GM04503 (cell line): ENCODE measurements around the gene CLNK.
A peak's percentile ranks its signal among the peaks of the same experiment; 100 is the strongest.
"Not testable (repeated sequence)": the region's sequence is repeated elsewhere in the genome, so short reads cannot be mapped to it uniquely, and the experiment has no call there.

Experiments
- DNase-seq: peaks from one replicate; pipeline ENCODE4 v3.0.0-alpha.2; 2012; ENCODE audit warnings: low read depth

The CLNK gene

DNA sequence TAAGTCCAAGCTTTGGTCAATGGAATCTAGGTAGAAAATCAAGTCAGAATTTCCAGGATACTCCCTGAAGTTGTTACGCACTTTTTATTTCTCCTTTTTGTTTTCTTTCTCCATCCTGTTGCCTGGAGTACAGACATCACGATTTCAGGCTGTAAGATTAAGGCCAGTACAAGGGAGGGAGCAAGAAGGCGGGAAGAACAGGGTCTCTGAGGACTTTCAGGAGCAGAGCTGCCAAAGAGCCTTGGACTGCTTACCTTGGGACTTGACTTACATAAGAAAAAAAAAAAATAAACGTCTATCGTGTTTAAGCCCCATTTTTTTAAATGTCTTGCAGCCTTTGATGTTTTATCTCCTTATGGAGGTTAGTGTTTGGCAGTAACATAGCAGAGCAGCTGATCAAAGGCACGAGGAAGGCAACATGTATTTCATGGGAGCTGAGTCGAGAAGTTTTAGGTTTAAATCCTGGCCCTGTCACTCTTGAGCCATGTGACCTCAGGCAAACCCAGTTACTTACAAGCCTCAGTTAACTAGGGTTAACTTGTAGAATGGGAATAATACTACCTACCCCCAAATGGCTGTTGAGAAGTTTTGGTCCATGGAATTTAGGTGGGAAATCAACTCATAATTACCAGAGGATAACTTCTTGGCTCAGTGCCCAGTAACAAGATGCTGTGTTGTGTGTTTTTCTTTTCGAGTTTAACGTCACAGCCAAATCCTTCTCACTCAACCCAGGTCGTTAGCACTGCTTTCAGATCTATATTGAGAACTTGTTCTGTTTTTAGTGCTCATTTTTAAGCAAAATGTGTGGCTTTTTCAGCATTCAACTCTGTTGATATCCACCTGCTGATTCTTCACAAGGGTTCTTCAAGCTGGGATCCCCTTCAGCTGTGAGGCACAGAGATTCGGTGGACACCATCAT is 106.8 kb downstream of the CLNK start:
- DNase-seq = no peak

DNA sequence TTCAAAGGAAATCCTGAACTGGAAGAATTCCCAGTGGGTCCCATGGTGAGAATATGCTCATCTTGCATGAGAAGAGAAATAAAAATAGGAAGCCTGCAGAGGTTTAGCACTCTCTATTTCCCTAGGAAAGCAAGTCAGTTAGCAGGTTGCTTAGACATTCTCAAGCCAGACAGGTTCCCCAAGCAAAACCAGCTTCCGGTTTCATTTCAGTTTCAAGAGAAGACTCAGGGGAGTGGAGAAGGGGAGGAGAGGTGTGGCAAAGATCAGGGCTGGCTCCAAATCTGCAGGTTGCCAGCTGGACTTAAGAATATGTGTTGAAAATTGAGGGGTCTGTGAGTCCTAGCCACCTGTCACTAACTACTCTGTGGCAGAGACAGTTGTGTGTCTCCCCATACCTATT is 107.5 kb downstream of the CLNK start:
- DNase-seq = no peak

DNA sequence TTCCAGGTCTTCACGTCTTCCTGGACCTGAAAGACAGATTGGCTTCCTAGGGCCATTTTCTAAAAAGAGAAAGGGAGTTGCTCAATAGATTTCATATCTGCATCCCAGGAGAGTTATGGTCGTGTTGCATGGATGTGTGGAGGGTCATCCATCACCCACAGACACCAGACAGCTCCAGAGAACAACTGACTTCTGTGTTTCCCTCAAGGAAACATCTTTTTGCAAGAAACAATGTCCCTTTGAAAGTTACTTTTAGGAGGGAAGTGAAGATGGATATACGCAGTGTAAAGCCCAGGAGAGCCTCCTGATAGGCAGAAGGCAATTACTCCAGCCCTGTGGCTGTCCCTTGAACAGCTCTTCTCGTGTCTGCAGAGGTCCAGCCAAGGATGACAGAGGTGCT is 108.3 kb downstream of the CLNK start:
- no peak for DNase-seq

DNA sequence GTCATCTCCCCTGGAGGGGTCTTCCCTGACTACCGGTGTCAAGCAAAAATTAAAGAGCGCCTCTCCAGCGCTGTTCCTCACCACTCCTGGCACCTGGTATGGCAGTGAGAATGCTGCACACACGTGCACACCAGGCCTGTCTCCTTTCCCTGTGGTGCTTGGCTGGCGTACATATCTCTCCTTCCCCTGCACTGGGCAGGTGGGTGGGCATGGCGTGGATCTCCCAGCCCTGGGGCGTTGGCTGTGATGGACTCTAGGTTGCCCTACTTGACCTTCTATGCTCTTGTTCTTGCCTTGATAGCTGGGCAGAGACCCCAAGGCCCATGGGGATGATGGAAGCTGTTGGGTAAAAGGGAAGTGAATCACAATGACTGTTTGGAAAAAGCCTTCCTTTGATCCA is 109.2 kb downstream of the CLNK start:
- DNase-seq = no peak

DNA sequence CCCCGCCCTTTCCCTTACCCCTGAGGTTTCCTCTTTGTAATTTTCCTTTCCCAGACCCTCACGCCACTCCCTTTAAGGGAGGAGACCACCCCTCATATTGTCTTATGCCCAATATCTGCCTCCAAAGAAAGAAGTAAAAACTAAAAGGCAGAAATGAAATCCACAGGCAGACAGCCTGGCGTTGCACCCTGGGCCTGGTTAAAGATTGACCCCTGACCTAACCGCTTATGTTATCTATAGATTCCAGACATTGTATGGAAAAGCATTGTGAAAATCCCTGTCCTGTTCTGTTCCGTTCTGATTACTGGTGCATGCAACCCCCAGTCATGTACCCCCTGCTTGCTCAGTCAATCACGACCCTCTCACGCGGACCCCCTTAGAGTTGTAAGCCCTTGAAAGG is 110.0 kb downstream of the CLNK start:
- DNase-seq = not testable (repeated sequence)

DNA sequence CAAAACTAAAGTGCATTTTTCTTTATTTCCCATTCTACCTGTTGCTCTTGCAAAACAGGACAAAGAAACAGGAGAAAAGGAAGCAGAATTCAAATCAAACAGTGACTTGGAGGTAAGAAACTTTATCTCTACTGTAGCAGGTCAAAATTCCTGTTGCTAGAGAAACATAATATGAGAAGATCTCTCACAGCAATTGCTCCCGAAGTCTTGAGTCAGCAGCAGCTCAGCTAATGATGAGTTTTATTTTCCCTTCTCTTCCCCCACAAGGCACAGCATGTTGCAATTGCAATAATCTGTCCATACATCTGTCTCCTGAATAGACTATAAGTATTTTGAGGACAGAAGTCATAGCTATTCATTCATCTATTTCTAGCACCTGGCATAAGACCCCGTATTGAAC is 112.7 kb downstream of the CLNK start:
- no peak for DNase-seq

DNA sequence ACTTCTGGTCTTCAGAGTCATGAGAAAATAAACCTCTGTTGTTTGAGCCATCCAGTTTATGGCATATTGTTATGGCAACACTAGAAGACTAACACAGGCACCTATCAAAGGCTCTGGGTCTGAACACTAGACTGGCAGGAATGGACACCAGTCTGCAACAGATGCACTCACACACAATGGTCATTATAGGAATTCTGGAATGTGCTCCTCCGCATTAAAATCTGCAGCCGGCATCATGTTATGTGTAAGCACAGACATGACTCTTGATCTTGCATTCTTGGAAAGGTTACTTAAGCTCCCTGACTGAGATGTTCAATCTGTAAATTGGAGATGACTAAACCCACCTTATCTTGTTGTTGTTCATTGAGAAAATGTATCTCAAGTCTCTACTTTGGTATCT is 115.1 kb downstream of the CLNK start:
- DNase-seq = no peak

DNA sequence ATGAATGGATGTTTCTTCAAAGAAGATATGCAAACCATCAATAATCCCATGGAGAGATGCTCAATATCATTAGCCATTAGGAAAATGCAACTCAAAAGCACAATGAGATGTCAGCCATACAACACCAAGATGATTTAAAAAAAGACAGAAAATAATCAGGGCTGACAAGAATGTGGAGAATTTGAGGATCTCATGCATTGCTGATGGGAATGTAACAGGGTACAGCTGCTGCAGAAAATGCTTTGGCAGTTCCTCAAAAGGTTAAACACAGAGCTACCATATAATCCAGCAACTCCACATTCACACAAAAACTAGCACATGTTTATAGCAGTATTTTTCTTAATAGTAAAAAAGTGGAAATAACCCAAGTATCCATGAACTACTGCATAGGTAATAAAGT is 116.8 kb downstream of the CLNK start:
- no peak for DNase-seq

DNA sequence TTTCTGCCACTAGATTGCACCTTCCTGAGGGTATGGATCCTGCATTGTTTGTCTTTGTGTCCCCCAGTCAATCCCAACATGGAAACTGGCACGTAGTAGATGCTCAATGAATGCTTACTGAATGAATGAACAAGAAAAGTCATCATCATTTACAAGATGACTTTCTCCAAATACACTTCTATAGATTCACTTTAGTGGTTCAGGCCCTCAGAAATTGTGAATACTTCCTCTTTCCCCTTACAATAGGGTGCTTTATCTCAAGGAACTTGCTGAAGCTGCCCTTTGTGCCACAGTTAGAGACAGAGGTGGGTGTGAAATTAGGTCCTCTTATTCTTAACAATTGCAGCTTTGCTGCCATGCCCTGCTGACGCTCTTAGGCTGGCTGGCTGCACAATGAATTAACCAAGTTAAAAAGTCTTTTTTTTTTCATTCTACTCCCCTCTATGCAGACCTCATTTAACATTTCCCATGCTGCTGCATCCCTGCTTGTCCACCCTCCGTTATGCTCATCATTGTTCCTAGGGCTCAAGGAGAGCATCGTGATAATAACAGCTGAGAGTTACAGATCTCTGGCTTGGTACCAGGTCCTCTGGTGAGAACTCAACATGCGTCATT is 119.3 kb downstream of the CLNK start:
- DNase-seq = no peak

DNA sequence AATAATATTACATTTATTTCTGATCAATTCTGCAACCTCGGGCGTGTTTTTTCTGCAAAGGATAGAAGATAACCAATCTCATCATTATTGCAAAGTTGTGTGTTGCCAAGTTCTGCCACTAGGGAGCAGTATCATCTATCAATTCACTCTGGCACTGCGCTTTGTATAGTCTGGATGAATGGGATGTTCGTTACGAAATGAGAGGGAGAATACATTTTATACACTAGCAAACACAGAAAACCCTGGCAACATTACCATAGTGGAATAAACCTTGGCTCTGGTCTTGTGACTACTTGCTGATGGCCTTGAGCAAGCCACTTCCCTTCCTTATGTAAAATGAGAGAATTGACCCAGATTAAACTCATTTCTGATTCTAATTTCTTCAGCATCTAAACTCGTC is 129.9 kb downstream of the CLNK start:
- peak; percentile 14 for DNase-seq

DNA sequence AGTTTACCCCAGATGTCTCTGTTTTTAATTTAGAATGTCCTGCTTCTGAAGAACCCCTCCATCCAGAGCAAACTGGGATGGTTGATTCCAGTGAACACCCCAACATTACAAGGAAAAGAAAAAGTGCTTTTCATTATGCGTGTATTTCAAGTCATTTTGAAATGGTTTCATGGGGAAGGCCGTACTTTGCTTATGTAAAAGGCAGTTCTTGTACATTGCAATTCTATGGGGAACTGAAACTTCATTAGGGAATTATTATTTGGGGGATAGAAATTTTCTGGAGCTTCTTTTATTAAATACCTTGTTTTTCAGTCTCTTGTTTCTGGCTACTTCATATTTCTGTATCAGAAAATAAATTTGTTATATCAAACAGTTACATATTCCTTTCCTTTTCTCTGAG is 130.4 kb downstream of the CLNK start:
- no peak for DNase-seq

DNA sequence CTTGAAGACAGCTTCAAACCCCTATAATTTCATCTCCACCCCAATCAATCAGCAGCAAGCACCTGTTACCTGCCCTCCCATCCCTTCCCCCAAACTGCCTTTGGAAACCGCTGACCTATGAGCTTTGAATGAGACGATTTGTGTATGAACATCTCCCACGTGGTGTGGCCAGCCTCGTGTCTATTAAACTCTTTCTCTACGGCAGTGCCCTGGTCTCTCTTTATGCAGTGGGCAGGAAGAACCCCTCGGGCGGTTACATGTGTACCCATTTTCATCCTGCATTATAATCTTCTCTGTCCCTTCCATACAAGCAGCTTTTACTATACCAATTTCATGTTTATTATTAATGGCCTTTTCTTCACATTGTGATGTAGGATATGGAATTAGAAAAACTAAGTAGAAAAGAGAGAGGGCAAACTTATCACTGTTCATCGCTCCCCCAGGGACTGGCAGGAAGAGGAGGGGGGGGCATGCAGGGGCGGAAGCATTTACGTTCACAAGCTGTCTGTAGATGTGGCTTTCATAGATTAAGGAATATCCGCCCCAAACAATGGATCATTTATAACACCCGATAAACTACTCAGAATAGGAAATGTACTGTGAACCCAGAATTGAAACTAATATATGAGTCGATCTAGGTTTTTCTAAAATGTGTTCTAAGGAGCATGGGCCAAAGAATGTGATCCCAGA is 131.8 kb downstream of the CLNK start:
- DNase-seq = no peak

DNA sequence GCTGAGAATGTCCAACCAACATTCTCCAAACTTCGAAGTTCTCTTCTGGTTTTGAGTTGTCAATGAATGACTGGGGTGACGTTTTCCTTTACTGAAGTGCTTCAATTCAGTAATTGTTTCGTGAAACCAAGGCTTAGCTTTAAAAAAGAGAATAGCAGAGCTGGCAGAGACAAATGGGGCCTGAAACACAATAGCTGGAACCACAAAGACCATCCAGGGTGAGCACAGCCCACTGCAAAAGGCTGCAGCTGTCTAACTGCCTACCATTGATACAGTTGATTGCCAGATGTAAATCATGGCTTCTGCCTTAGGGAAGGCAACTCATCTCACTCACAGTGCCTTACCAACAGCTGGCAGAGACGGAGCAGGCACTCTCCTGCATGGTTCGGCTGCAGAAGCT is 148.7 kb downstream of the CLNK start:
- no peak for DNase-seq

DNA sequence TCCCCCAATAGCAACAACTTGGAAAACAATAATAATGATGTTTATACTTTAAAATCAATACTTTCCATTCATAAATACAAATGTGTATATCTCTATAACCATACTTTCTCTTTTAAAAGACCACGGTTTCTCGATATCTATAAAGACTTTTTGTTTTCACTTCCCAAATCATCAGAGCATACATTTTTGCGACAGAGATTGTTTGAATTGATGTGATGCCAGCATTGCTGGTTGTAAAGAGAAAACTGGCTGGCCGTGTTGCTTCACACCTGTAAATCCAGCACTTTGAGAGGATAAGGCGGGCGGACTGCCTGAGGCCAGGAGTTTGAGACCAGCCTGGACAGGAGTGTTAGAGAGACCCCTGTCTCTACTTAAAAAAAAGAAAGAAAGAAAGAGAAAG is 149.7 kb downstream of the CLNK start:
- DNase-seq = no peak

DNA sequence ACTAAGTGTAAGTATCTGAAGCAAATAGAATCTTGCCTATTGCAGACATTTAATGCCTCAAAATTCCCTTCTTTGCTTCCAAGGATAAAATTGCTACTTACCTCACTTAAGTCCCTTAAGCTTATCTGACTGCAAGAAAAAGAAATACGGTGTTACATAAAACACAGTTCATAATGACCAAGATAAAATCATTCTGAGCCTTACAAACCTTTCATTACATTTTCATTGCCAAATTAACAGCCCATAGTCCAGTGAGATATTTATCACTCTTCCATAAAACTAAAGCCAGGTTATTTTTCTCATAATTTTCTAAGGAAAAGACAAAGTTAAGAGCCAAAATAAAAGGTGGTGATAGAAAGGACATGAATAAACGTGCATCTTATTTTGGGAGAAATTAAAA is 152.4 kb downstream of the CLNK start:
- DNase-seq = no peak

DNA sequence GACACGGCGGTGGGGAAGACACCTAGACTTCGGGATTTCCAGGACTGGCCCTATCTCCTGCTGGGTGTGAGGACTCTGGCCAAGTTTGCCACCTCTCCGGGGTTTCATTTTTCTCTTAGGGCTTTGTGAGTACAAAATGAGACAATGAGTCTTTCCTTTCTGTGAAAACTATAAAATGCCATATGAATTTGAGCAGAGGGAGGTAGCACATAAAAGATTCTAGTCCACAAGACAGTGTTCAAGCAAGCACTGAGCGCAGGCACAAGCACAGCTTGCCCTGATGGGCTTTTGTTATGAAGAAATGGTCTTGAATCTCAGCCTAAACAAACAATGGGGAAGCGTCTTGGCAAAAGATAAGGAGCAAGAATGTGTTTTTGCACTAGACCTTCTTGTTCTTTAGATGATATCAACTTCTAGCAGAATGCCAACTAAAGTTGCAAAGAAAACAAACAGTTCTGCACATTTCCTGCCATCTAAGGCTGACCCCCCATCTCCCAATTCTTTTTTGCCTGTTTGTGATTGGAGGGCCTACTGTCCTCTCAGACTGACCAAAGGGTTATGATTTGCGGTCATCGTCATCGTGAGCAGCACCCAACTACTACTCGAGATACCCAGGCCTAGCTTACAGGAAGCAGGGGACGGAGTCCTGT is 154.3 kb downstream of the CLNK start:
- DNase-seq = no peak

DNA sequence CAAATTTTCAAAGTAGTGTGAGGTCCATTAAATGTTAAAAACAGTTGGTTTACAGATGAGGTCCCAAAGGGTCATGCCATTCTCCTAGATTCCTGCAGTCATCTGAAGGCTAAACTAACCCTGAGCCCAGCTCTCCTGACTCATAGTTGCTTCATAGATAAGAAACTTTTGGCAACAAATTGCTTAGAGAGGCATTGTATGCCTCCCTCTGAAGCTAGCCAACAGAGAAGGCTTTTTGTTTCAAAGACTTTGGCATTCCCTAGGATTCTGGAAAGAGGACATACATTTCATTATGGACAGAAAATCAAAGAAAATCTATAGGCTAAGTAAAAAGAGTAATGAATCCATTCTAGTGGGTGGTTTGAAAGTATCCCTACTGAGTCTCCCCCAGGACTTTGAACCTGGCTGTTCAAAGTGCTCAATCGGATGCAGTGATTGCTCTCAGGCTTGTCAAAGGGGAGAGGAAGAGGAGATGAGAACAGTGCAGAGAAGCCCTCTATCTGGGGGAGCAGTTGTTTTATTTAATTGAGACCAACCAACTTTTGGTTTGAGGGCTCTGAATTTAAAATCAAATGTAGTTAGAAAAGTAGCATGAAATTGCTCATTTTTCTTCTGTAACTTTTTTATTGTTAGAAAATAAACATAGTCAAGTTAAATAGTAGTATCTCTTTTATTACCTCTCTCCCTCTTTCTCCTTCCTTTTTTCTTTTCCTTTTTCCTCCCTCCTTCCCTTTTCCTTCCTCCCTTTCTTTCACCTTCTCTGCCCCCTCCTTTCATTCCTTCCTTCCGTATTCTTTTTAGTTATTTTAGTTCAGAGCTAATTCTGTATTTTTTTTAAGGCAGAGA is 155.1 kb downstream of the CLNK start:
- no peak for DNase-seq

DNA sequence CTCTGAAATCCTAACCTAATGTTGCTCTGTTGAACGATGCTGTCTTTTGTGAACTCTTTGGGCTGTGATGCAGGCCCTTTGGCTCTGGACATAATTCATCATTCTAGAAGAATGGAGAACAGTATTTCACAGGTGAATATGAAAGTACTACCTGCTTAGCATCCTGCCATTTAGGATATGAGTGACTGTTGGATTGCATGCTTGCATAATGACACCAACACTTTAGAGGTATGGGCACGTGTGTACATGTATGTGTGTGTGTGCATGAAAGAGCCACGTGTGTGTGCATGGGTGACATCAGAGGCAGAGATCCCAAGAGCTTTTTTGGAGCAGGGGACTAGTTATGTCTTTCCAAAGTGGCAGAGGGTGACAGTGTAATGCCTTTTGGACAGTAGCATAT is 157.1 kb downstream of the CLNK start:
- no peak for DNase-seq

DNA sequence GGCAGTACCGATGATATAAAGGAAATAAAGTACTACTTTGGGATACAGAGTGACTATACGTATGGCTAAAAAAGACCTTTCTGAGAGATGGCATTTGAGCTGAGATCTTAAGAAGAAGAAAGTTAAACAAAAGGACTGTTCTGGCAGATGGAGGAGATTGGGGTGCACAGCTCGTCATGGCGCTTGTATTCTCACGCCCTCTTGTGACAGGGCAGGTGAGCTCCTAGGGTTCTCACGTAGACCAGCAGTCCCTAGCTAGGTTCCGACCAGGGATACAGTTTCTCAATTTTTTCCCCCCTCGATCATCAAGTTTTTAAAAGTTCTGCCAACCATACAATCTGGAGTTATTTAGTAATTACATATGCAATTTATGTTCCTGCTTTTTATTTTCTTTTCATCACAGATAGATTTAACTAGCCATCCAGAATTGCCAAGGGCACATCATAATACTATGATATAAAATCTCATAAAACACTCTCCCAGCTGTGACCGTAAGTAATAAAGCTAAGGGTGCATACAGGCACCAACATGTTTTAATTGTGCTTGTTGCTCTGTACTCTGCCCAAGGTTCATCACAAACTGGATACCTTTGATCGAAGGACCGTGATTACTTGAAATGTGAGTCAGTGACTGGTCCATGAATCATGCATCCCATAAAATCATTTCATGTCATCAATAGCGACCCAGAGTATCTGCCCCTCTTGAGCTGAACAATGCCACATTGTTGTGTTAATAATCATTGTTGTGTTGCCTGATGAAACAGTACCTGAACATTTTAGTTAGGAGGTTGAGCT is 157.9 kb downstream of the CLNK start:
- no peak for DNase-seq

DNA sequence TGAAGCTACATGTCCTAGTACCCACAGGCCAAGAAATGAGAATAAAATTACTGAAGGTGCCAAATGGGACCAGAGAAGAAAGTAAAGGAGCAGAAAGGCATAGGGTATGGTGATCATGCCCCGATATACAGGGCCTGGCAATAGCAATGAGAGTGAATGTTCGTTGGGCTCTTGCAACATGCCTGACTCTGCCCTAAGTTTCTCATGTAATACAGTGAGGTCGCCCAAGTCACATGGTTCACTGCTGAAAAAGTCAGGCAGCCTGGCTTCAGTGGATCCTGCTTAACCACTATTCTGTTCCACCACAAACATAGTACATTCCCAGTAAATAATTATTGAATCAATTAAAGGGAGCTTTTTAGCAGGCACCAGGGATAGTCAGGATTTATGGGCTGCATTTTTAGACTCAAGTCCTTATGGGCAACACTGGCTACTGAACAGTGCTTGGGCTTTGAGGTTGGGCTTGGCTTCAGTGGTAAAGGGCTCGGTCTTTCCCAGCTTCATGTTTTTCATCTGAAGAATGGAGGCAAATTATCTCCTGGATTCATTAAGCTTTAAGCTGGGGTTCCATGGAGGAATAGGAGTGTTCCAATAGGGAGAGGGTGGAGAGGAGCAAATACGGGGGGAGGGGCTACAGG is 160.3 kb downstream of the CLNK start:
- DNase-seq = no peak
